22Rv1 (cell line): ENCODE results near the gene TLE1.

Experiments used
- ZFX ChIP-seq: fragments of 450-650 bp; IDR thresholded peaks from 2 replicates; pipeline ENCODE4 v1.6.1; 2017; ENCODE audit warnings: antibody characterized with exemption, borderline replicate concordance
- TF ChIP-seq, protein P1 (sequence below): fragments of 450-650 bp; IDR thresholded peaks from 2 replicates; pipeline ENCODE4 v1.5.1; 2017; ENCODE audit warnings: mild to moderate bottlenecking

DNA sequence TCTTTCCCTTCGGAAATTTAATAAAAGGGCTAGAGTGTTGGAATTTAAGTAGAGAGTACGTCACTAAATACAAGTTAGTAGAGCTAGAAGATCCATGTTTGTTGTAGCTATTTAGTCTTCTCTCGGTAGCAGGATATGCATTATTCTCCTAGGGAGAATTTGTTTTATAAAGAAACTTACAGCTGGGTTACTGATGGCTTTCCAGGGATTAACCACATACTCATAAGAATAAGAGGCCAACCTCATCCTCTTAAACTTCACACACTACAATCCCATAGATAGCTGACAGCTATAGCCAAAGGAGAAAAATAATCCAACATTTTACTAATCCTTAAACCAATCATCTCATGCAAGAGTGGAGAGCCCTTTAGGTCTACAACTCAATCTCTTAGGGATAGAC is 43.0 kb downstream of the TLE1 start:
- TF ChIP-seq, protein P1, sequence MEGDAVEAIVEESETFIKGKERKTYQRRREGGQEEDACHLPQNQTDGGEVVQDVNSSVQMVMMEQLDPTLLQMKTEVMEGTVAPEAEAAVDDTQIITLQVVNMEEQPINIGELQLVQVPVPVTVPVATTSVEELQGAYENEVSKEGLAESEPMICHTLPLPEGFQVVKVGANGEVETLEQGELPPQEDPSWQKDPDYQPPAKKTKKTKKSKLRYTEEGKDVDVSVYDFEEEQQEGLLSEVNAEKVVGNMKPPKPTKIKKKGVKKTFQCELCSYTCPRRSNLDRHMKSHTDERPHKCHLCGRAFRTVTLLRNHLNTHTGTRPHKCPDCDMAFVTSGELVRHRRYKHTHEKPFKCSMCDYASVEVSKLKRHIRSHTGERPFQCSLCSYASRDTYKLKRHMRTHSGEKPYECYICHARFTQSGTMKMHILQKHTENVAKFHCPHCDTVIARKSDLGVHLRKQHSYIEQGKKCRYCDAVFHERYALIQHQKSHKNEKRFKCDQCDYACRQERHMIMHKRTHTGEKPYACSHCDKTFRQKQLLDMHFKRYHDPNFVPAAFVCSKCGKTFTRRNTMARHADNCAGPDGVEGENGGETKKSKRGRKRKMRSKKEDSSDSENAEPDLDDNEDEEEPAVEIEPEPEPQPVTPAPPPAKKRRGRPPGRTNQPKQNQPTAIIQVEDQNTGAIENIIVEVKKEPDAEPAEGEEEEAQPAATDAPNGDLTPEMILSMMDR: no peak
- TF ChIP-seq ZFX: no peak
